GM12878 (cell line): ENCODE results near the gene TTC38. TPM values are rescaled to one million over a fixed set of nuclear protein-coding genes. Genes with fewer than 3 reads are reported as not detected.

Source experiments
- EP300 ChIP-seq, 2 experiments: fragments of 150-350 bp in 1 of 2; IDR thresholded peaks; 2 replicates each; pipeline ENCODE4 v1.6.1; 2011 to 2012; ENCODE audit warnings: low read depth in 2 of 2, low read length in 2 of 2, borderline replicate concordance in 1 of 2, improper control_type of control experiment in 1 of 2, inconsistent platforms in 1 of 2; ENCODE audit not compliant: control insufficient read depth in 1 of 2
- GATAD2B ChIP-seq: fragments of 450-650 bp; conservative IDR thresholded peaks from 2 replicates; pipeline ENCODE4 v1.6.1; 2017; ENCODE audit warnings: low read depth, mild to moderate bottlenecking, moderate library complexity
- IKZF2 ChIP-seq, 2 experiments: fragments of 450-650 bp; IDR thresholded peaks; 2 replicates each; pipeline ENCODE4 v1.6.1; 2017; ENCODE audit warnings: mild to moderate bottlenecking in 2 of 2, moderate library complexity in 2 of 2
- JUND ChIP-seq: IDR thresholded peaks from 2 replicates; pipeline ENCODE4 v1.6.1; 2012; ENCODE audit warnings: low read depth, mild to moderate bottlenecking, low read length, improper control_type of control experiment, moderate library complexity
- KLF5 ChIP-seq: fragments of 450-650 bp; IDR thresholded peaks from 2 replicates; pipeline ENCODE4 v1.6.1; 2014; ENCODE audit warnings: mild to moderate bottlenecking; ENCODE audit not compliant: partially characterized antibody
- MXI1 ChIP-seq: fragments of 150-350 bp; IDR thresholded peaks from 2 replicates; pipeline ENCODE4 v1.6.1; 2011; ENCODE audit warnings: low read depth, mild to moderate bottlenecking, inconsistent platforms, low read length, improper control_type of control experiment
- MYB ChIP-seq: fragments of 150-350 bp; IDR thresholded peaks from 2 replicates; pipeline ENCODE4 v1.6.1; 2014; ENCODE audit warnings: mild to moderate bottlenecking, low read depth, low read length, borderline replicate concordance
- NBN ChIP-seq: fragments of 450-650 bp; IDR thresholded peaks from 2 replicates; pipeline ENCODE4 v1.6.1; 2016
- NRF1 ChIP-seq: conservative IDR thresholded peaks from 2 replicates; pipeline ENCODE4 v1.6.1; 2011; ENCODE audit warnings: mild to moderate bottlenecking, low read depth, low read length, improper control_type of control experiment
- POLR2AphosphoS2 ChIP-seq: IDR thresholded peaks from 2 replicates; pipeline ENCODE4 v1.6.1; 2011; ENCODE audit warnings: low read depth, mild to moderate bottlenecking, low read length, improper control_type of control experiment, moderate library complexity
- POLR2AphosphoS5 ChIP-seq: IDR thresholded peaks from 2 replicates; pipeline ENCODE4 v1.6.1; 2011; ENCODE audit warnings: mild to moderate bottlenecking, low read length, inconsistent platforms
- RAD21 ChIP-seq: IDR thresholded peaks from 2 replicates; pipeline ENCODE4 v1.6.1; 2011; ENCODE audit warnings: mild to moderate bottlenecking, low read depth, low read length, moderate library complexity; ENCODE audit not compliant: insufficient read depth
- RCOR1 ChIP-seq: conservative IDR thresholded peaks from 2 replicates; pipeline ENCODE4 v1.6.1; 2012; ENCODE audit warnings: low read depth, low read length, improper control_type of control experiment
- RFX5 ChIP-seq: IDR thresholded peaks from 2 replicates; pipeline ENCODE4 v1.6.1; 2011; ENCODE audit warnings: low read depth, low read length, improper control_type of control experiment
- RUNX3 ChIP-seq: IDR thresholded peaks from 2 replicates; pipeline ENCODE4 v1.6.1; 2012; ENCODE audit warnings: low read length, inconsistent platforms
- SP1 ChIP-seq: IDR thresholded peaks from one replicate; pipeline ENCODE4 v1.6.1; 2011; ENCODE audit warnings: low read depth, low read length
- SREBF1 ChIP-seq: IDR thresholded peaks from 2 replicates; pipeline ENCODE4 v1.6.1; 2012; ENCODE audit warnings: mild to moderate bottlenecking, low read length
- ZNF24 ChIP-seq: fragments of 450-650 bp; IDR thresholded peaks from 2 replicates; pipeline ENCODE4 v1.6.1; 2017; ENCODE audit warnings: antibody characterized with exemption, mild to moderate bottlenecking
- polyA plus RNA-seq, 11 experiments: library from polyadenylated mRNA; depleted of rRNA in 4 of 11; unstranded in 6 of 11; stranded (reverse) in 5 of 11; fragments of >200 nt; fragmentation: Nextera tagmentation in 4 of 11; fragmentation: Illumina TruSeq in 1 of 11; extraction: Ambion mirVana in 4 of 11; extraction: Trizol in 1 of 11; gene quantifications; 1 replicate in 1 of 11; 2 replicates in 10 of 11; pipeline versions ENCODE4 v1.2.1 to v1.2.3, GENCODE V29; 2011 to 2016; ENCODE audit warnings: inconsistent platforms in 2 of 11, missing spikeins in 2 of 11, low read depth in 1 of 11
- total RNA-seq, 4 experiments: library from RNA; depleted of rRNA in 3 of 4; stranded (reverse); fragments of >200 nt in 3 of 4; fragmentation: Illumina TruSeq in 1 of 4; extraction: Trizol in 1 of 4; gene quantifications; 2 replicates each; pipeline versions ENCODE4 v1.2.1 to v1.2.3, GENCODE V29; 2013 to 2021
- TF ChIP-seq, protein P1 (sequence below): IDR thresholded peaks from 2 replicates; pipeline ENCODE4 v1.6.1; 2012; ENCODE audit warnings: low read depth, low read length, improper control_type of control experiment
- TF ChIP-seq, protein P2 (sequence below): IDR thresholded peaks from 2 replicates; pipeline ENCODE4 v1.6.1; 2012; ENCODE audit warnings: mild to moderate bottlenecking, low read depth, low read length
- TF ChIP-seq, protein P3 (sequence below): IDR thresholded peaks from 2 replicates; pipeline ENCODE4 v1.6.1; 2012; ENCODE audit warnings: low read depth, low read length, improper control_type of control experiment
- TF ChIP-seq, protein P4 (sequence below): fragments of 450-650 bp; formaldehyde crosslinking; IDR thresholded peaks from 2 replicates; pipeline ENCODE4 v1.4.0; 2020; ENCODE audit warnings: mild to moderate bottlenecking, moderate library complexity

TTC38 gene
- total and polyA plus RNA-seq, 10 of the 15 experiments (the other 5 are each of a cell fraction or from before 2014, with no cell fraction given), result 0.58 to 39.9 (median 13.0) TPM

DNA sequence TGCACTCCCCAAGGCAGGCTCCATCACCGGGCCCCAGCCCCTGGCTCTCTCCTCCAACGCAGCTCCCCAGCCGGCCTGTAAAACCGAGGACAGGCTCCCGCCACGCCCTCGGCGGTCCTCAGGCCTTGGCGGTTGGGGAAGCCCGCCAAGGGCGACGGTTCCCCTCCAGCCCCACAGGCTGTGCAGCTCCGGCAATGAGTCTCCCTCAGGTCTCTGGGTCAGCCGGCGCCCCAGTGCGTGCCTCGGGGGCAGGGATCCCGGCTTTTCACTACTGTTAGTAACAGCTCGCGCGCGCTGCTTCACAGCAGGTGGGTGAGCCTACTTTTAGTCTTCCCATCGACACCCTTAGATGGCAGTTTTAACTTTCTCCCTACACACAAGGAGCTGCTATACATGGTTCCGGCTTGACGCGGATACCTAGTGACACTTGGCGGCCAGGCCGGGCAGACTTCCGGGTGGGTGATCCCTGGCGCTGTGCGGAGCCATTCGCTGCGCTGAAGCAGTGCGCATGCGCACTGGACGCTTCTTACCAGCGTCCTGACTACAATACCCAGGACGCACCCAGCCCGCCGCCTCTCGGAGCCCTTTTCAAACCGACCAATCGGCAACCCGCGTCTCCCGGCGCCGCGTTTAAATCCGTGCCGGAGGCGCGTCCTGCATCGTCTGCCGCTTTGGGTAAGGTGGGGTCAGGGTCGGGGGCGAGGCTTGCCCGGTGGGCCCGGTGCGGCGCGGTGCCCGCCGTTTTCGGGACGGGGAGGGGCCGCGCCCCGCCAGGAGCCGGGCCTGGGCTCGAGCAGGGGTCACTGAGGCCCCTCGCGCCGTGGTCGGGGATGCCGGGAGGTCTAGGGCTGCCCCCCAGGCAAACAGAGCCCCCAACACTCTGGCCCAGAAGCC, 28.7 kb downstream of the TTC38 start, which contains the start of gene GTSE1 (continued):
- no peak for TF ChIP-seq EP300 (IDR thresholded peaks at IDR 0.05; ENCODE audit: borderline replicate concordance in 1 of 2, control insufficient read depth in 1 of 2, low read depth in 2 of 2, low read length in 2 of 2)
- TF ChIP-seq, protein P1, sequence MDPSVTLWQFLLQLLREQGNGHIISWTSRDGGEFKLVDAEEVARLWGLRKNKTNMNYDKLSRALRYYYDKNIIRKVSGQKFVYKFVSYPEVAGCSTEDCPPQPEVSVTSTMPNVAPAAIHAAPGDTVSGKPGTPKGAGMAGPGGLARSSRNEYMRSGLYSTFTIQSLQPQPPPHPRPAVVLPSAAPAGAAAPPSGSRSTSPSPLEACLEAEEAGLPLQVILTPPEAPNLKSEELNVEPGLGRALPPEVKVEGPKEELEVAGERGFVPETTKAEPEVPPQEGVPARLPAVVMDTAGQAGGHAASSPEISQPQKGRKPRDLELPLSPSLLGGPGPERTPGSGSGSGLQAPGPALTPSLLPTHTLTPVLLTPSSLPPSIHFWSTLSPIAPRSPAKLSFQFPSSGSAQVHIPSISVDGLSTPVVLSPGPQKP, result peak; percentile 81
- TF ChIP-seq, protein P2, sequence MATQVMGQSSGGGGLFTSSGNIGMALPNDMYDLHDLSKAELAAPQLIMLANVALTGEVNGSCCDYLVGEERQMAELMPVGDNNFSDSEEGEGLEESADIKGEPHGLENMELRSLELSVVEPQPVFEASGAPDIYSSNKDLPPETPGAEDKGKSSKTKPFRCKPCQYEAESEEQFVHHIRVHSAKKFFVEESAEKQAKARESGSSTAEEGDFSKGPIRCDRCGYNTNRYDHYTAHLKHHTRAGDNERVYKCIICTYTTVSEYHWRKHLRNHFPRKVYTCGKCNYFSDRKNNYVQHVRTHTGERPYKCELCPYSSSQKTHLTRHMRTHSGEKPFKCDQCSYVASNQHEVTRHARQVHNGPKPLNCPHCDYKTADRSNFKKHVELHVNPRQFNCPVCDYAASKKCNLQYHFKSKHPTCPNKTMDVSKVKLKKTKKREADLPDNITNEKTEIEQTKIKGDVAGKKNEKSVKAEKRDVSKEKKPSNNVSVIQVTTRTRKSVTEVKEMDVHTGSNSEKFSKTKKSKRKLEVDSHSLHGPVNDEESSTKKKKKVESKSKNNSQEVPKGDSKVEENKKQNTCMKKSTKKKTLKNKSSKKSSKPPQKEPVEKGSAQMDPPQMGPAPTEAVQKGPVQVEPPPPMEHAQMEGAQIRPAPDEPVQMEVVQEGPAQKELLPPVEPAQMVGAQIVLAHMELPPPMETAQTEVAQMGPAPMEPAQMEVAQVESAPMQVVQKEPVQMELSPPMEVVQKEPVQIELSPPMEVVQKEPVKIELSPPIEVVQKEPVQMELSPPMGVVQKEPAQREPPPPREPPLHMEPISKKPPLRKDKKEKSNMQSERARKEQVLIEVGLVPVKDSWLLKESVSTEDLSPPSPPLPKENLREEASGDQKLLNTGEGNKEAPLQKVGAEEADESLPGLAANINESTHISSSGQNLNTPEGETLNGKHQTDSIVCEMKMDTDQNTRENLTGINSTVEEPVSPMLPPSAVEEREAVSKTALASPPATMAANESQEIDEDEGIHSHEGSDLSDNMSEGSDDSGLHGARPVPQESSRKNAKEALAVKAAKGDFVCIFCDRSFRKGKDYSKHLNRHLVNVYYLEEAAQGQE, result no peak
- peak; percentile 48; the same call in 1 of the 2 replicates for TF ChIP-seq RFX5
- TF ChIP-seq GATAD2B, result peak; percentile 92
- peak in 1 of 2 experiments; percentile 42; a peak in 1 of 4 replicates for TF ChIP-seq IKZF2 (IDR thresholded peaks at IDR 0.05)
- TF ChIP-seq, protein P3, sequence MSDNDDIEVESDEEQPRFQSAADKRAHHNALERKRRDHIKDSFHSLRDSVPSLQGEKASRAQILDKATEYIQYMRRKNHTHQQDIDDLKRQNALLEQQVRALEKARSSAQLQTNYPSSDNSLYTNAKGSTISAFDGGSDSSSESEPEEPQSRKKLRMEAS, result peak; percentile 53; the same call in 1 of the 2 replicates
- TF ChIP-seq JUND, result no peak
- TF ChIP-seq NBN, result peak; percentile 72
- TF ChIP-seq MYB, result no peak
- peak; percentile 75 for TF ChIP-seq SP1
- TF ChIP-seq RUNX3, result peak; percentile 38
- TF ChIP-seq RAD21, result peak; percentile 49
- no peak for TF ChIP-seq ZNF24
- 0 out of 2 replicates have a peak, but pooled peaks have one; percentile 60 for TF ChIP-seq POLR2AphosphoS2
- TF ChIP-seq, protein P4, sequence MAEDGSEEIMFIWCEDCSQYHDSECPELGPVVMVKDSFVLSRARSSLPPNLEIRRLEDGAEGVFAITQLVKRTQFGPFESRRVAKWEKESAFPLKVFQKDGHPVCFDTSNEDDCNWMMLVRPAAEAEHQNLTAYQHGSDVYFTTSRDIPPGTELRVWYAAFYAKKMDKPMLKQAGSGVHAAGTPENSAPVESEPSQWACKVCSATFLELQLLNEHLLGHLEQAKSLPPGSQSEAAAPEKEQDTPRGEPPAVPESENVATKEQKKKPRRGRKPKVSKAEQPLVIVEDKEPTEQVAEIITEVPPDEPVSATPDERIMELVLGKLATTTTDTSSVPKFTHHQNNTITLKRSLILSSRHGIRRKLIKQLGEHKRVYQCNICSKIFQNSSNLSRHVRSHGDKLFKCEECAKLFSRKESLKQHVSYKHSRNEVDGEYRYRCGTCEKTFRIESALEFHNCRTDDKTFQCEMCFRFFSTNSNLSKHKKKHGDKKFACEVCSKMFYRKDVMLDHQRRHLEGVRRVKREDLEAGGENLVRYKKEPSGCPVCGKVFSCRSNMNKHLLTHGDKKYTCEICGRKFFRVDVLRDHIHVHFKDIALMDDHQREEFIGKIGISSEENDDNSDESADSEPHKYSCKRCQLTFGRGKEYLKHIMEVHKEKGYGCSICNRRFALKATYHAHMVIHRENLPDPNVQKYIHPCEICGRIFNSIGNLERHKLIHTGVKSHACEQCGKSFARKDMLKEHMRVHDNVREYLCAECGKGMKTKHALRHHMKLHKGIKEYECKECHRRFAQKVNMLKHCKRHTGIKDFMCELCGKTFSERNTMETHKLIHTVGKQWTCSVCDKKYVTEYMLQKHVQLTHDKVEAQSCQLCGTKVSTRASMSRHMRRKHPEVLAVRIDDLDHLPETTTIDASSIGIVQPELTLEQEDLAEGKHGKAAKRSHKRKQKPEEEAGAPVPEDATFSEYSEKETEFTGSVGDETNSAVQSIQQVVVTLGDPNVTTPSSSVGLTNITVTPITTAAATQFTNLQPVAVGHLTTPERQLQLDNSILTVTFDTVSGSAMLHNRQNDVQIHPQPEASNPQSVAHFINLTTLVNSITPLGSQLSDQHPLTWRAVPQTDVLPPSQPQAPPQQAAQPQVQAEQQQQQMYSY (CRISPR knock-in tag), result no peak
- peak; percentile 87 for TF ChIP-seq MXI1
- TF ChIP-seq NRF1, result peak; percentile 91
- TF ChIP-seq KLF5, result no peak
- TF ChIP-seq RCOR1, result no peak
- peak; percentile 66 for TF ChIP-seq SREBF1
- peak; percentile 88 for TF ChIP-seq POLR2AphosphoS5
